ENCODE measurements around the gene PLA2G5. TPM values are rescaled to one million over a fixed set of nuclear protein-coding genes. Genes with fewer than 3 reads are reported as not detected.

Gene PLA2G5
- total and polyA plus RNA-seq, 2 of the 4 experiments (the other 2 are of a cell fraction): not detected

GRCh38 chr1:20119347-20119746 is 49.4 kb downstream of the PLA2G5 start, which contains the start of gene PLA2G2D:
Gene PLA2G2D, minus strand, starts transcription at chr1:20119536. Its CDS starts 38 bp downstream, at chr1:20119498.
- Histone ChIP-seq H2AFZ (replicated peaks; ENCODE audit: low read length, poor library complexity) (no peak within 1 kb of the TSS), H3K4me2 (ENCODE audit: low read depth, low read length) (no peak within 1 kb of the TSS), H2AK9ac (replicated peaks; ENCODE audit: low read depth, low read length, poor library complexity) (no peak within 1 kb of the TSS), H3K4ac (ENCODE audit: low read depth, low read length) (no peak within 1 kb of the TSS), H3K23ac (ENCODE audit: low read depth, low read length) (no peak within 1 kb of the TSS), H3K9me1 (ENCODE audit: insufficient read depth, low read length) (no peaks in the 10 kb centered on the region), H3K18ac (ENCODE audit: low read depth, low read length) (no peak within 1 kb of the TSS), H4K91ac (ENCODE audit: insufficient read depth, low read depth, low read length) (no peak within 1 kb of the TSS), H3K27ac (ENCODE audit: insufficient read depth, low read length) (no peak within 1 kb of the TSS), H3K14ac (replicated peaks; ENCODE audit: low read depth, low read length) (no peak within 1 kb of the TSS), H4K20me1 (ENCODE audit: insufficient read depth, low read length) (no peaks in the 10 kb centered on the region), H2AK5ac (ENCODE audit: low read depth, low read length) (no peak within 1 kb of the TSS), H3K4me3 (ENCODE audit: insufficient read depth, low read depth, low read length) (no peak within 1 kb of the TSS), H2BK5ac (ENCODE audit: low read depth, low read length, poor library complexity, severe bottlenecking) (no peak within 1 kb of the TSS), H3K9me3 (ENCODE audit: control insufficient read depth, insufficient read depth, low read length) (no peaks in the 10 kb centered on the region), H3K36me3 (ENCODE audit: control insufficient read depth, insufficient read depth, low read length) (no peaks in the 10 kb centered on the region), H4K8ac (ENCODE audit: low read depth in 2 of 2, low read length in 2 of 2) (no peak within 1 kb of the TSS), H3K9ac (ENCODE audit: low read depth, low read length) (no peak within 1 kb of the TSS), H2BK15ac (ENCODE audit: low read depth, low read length) (no peak within 1 kb of the TSS), H2BK120ac (ENCODE audit: low read depth, low read length) (no peak within 1 kb of the TSS), H3K27me3 (ENCODE audit: control insufficient read depth, insufficient read depth, low read length) (peaks cover 30% of the 10 kb centered on the region), H3K4me1 (ENCODE audit: control insufficient read depth, insufficient read depth, low read length) (no peaks in the 10 kb centered on the region), H2BK20ac (ENCODE audit: low read depth, low read length) (no peak within 1 kb of the TSS), H3K79me1 (ENCODE audit: low read depth in 1 of 2, low read length in 2 of 2) (no peaks in the 10 kb centered on the region), H4K5ac (ENCODE audit: low read depth, low read length) (no peak within 1 kb of the TSS), H3K56ac (ENCODE audit: extremely low read depth, insufficient read depth, low read length) (no peak within 1 kb of the TSS)
- dilution Hi-C loops (cut with HindIII; ENCODE audit: low sequenced_read_pairs, unreplicated experiment): no loop called here
- ChIA-PET CTCF (no interaction called here), POLR2A (ENCODE audit: unreplicated experiment) (no interaction called here)
- no TSS peak for BruUV-seq (replicated peaks)
- intact Hi-C loops (cut with micrococcal nuclease): no loop called here
- in situ Hi-C loops (cut with MboI; ENCODE audit: low sequenced_read_pairs): no loop called here
- ATAC-seq (ENCODE audit: low read depth) (no peak), DNase-seq (no peak)
- TF ChIP-seq MAFK (IDR thresholded peaks at IDR 0.05; ENCODE audit: low read depth, low read length) (no peak), NFE2L2 (IDR thresholded peaks at IDR 0.05; ENCODE audit: low read depth, low read length) (no peak), USF2 (IDR thresholded peaks at IDR 0.05; ENCODE audit: low read depth, low read length) (no peak), CHD1 (IDR thresholded peaks at IDR 0.05; ENCODE audit: low read depth, low read length) (no peak), RAD21 (IDR thresholded peaks at IDR 0.05; ENCODE audit: low read length) (no peak), MXI1 (IDR thresholded peaks at IDR 0.05; ENCODE audit: borderline replicate concordance, low read depth, low read length) (no peak), FOS (IDR thresholded peaks at IDR 0.05; ENCODE audit: low read depth, low read length) (no peak), MAZ (IDR thresholded peaks at IDR 0.05; ENCODE audit: borderline replicate concordance, low read depth, low read length) (no peak), POLR2A (IDR thresholded peaks at IDR 0.05; ENCODE audit: low read depth, low read length) (no peak), CEBPB (IDR thresholded peaks at IDR 0.05; ENCODE audit: low read depth, low read length) (no peak)
- TF ChIP-seq, protein P1, sequence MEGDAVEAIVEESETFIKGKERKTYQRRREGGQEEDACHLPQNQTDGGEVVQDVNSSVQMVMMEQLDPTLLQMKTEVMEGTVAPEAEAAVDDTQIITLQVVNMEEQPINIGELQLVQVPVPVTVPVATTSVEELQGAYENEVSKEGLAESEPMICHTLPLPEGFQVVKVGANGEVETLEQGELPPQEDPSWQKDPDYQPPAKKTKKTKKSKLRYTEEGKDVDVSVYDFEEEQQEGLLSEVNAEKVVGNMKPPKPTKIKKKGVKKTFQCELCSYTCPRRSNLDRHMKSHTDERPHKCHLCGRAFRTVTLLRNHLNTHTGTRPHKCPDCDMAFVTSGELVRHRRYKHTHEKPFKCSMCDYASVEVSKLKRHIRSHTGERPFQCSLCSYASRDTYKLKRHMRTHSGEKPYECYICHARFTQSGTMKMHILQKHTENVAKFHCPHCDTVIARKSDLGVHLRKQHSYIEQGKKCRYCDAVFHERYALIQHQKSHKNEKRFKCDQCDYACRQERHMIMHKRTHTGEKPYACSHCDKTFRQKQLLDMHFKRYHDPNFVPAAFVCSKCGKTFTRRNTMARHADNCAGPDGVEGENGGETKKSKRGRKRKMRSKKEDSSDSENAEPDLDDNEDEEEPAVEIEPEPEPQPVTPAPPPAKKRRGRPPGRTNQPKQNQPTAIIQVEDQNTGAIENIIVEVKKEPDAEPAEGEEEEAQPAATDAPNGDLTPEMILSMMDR (conservative IDR thresholded peaks at IDR 0.05; ENCODE audit: low read depth, low read length): no peak
- TF ChIP-seq, protein P2, sequence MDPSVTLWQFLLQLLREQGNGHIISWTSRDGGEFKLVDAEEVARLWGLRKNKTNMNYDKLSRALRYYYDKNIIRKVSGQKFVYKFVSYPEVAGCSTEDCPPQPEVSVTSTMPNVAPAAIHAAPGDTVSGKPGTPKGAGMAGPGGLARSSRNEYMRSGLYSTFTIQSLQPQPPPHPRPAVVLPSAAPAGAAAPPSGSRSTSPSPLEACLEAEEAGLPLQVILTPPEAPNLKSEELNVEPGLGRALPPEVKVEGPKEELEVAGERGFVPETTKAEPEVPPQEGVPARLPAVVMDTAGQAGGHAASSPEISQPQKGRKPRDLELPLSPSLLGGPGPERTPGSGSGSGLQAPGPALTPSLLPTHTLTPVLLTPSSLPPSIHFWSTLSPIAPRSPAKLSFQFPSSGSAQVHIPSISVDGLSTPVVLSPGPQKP (IDR thresholded peaks at IDR 0.05; ENCODE audit: borderline replicate concordance, low read depth, low read length): no peak
- no CpG with 5 or more reads among the region's 2 CpGs for WGBS, 2 experiments (ENCODE audit: extremely low coverage in 2 of 2, insufficient read length in 1 of 2)

All from IMR-90 (cell line).